NCI-H146 treated with DMSO at 0.1 percent for 48 hours (cell line): Measurements from ENCODE around the gene FATE1.

Experiments
- DNase-seq: peaks from one replicate; lab custom pipeline; 2025; ENCODE audit not compliant: unreplicated experiment; lab: John Stamatoyannopoulos, UW

The FATE1 gene

GRCh38 chrX:151703487-151703886 is 12.3 kb upstream of the FATE1 start:
- no peak for DNase-seq

GRCh38 chrX:151704041-151704663 is 11.7 kb upstream of the FATE1 start:
- no peak for DNase-seq

- no peak for DNase-seq
Measured at GRCh38 chrX:151708821-151709220, 7.0 kb upstream of the FATE1 start.

GRCh38 chrX:151710457-151710856 is 5.4 kb upstream of the FATE1 start:
- no peak for DNase-seq

GRCh38 chrX:151711154-151711553 is 4.7 kb upstream of the FATE1 start:
- no peak for DNase-seq

GRCh38 chrX:151711787-151712186 is 4.0 kb upstream of the FATE1 start:
- no peak for DNase-seq

GRCh38 chrX:151712253-151712652 is 3.6 kb upstream of the FATE1 start:
- no peak for DNase-seq

GRCh38 chrX:151713849-151714248 is 2.0 kb upstream of the FATE1 start:
- no peak for DNase-seq

GRCh38 chrX:151714362-151714761 is 1.5 kb upstream of the FATE1 start:
- no peak for DNase-seq

GRCh38 chrX:151722241-151722846 is 6.5 kb downstream of the FATE1 start:
- peak; percentile 0 for DNase-seq

- DNase-seq: no peak
Measured at GRCh38 chrX:151723156-151723760, 7.4 kb downstream of the FATE1 start.

GRCh38 chrX:151724563-151725337 is 8.9 kb downstream of the FATE1 start:
- no peak for DNase-seq

- no peak for DNase-seq
Measured at GRCh38 chrX:151725338-151725614, 9.4 kb downstream of the FATE1 start.

GRCh38 chrX:151726751-151727150 is 10.9 kb downstream of the FATE1 start:
- DNase-seq: no peak

GRCh38 chrX:151727346-151727745 is 11.5 kb downstream of the FATE1 start:
- DNase-seq: no peak

GRCh38 chrX:151729056-151729725 is 13.4 kb downstream of the FATE1 start:
- no peak for DNase-seq

- DNase-seq: no peak
Measured at GRCh38 chrX:151734446-151734845, 18.6 kb downstream of the FATE1 start, which contains the start of gene CNGA2. Gene CNGA2, plus strand, starts transcription at chrX:151734746. Its CDS starts 3,738 bp downstream, at chrX:151738484.

GRCh38 chrX:151735219-151735618 is 19.4 kb downstream of the FATE1 start:
- DNase-seq: no peak

GRCh38 chrX:151736685-151737084 is 20.9 kb downstream of the FATE1 start:
- no peak for DNase-seq

GRCh38 chrX:151737494-151737893 is 21.7 kb downstream of the FATE1 start:
- DNase-seq: no peak

- DNase-seq: no peak
Measured at GRCh38 chrX:151738751-151739150, 22.9 kb downstream of the FATE1 start.
